ENCODE results near the gene SCUBE1. TPM values are rescaled to one million over a fixed set of nuclear protein-coding genes. Genes with fewer than 3 reads are reported as not detected.

The SCUBE1 gene
- total RNA-seq, 2 donors from 2014 or later, result 0.04 to 0.16 TPM

- H3K27me3 ChIP-seq, result no peaks in the 10 kb centered on the region
- no peak for TF ChIP-seq CTCF (IDR thresholded peaks at IDR 0.05)
- no peak overlapping the region for H3K27ac ChIP-seq
- no peak for DNase-seq (ENCODE audit: low spot score)
- no peaks in the 10 kb centered on the region for H3K36me3 ChIP-seq
- H3K4me1 ChIP-seq, result peaks cover 0 to 8% of the 10 kb centered on the region in 2 donors
- no peak overlapping the region for H3K4me3 ChIP-seq
- H3K9me3 ChIP-seq, result no peaks in the 10 kb centered on the region
These were observed 32.4 kb downstream of the SCUBE1 start for GRCh38 chr22:43310798-43311197.

- no peak for DNase-seq (ENCODE audit: low spot score)
- no peak for TF ChIP-seq CTCF (IDR thresholded peaks at IDR 0.05)
- Histone ChIP-seq H3K4me1 (peaks cover 0 to 12% of the 10 kb centered on the region in 2 donors), H3K4me3 (no peak overlapping the region), H3K27ac (no peak overlapping the region), H3K9me3 (no peaks in the 10 kb centered on the region), H3K36me3 (no peaks in the 10 kb centered on the region), H3K27me3 (no peaks in the 10 kb centered on the region)
These were observed 32.9 kb downstream of the SCUBE1 start for GRCh38 chr22:43310311-43310710.

GRCh38 chr22:43308836-43309235 lies 34.3 kb downstream of the SCUBE1 start:
- no peak for DNase-seq (ENCODE audit: low spot score)
- H3K27me3 ChIP-seq, result no peaks in the 10 kb centered on the region
- H3K9me3 ChIP-seq, result no peaks in the 10 kb centered on the region
- H3K27ac ChIP-seq, result no peak overlapping the region
- no peak for TF ChIP-seq CTCF (IDR thresholded peaks at IDR 0.05)
- peaks cover 0 to 14% of the 10 kb centered on the region in 2 donors for H3K4me1 ChIP-seq
- H3K4me3 ChIP-seq, result no peak overlapping the region
- H3K36me3 ChIP-seq, result no peaks in the 10 kb centered on the region

- H3K36me3 ChIP-seq, result no peaks in the 10 kb centered on the region
- H3K4me1 ChIP-seq, result peaks cover 0 to 14% of the 10 kb centered on the region in 2 donors
- H3K27ac ChIP-seq, result no peak overlapping the region
- H3K27me3 ChIP-seq, result no peaks in the 10 kb centered on the region
- H3K4me3 ChIP-seq, result no peak overlapping the region
- no peak for TF ChIP-seq CTCF (IDR thresholded peaks at IDR 0.05)
- no peak for DNase-seq (ENCODE audit: low spot score)
- no peaks in the 10 kb centered on the region for H3K9me3 ChIP-seq
These were observed 34.9 kb downstream of the SCUBE1 start for GRCh38 chr22:43308060-43308830.

- Histone ChIP-seq H3K27ac (no peak overlapping the region), H3K36me3 (no peaks in the 10 kb centered on the region), H3K4me3 (no peak overlapping the region), H3K9me3 (no peaks in the 10 kb centered on the region), H3K27me3 (no peaks in the 10 kb centered on the region), H3K4me1 (peaks cover 0 to 14% of the 10 kb centered on the region in 2 donors)
- TF ChIP-seq CTCF (IDR thresholded peaks at IDR 0.05), result no peak
- DNase-seq (ENCODE audit: low spot score), result no peak
These were observed 37.4 kb downstream of the SCUBE1 start for GRCh38 chr22:43305806-43306205.

Measured in right atrium auricular region (tissue), 2 donors.